Natural killer cell (primary cell): ENCODE measurements around the gene NR2F6. TPM values are rescaled to one million over a fixed set of nuclear protein-coding genes. Genes with fewer than 3 reads are reported as not detected.

Source experiments
- ATAC-seq, 3 donors: fragments of 150-1000 bp in 2 of 3; fragments of 200-7000 bp in 1 of 3; cut with Tn5 transposase; 1 replicate in 1 of 3; 2 replicates in 2 of 3; pipeline ENCODE4 v1.10.0; 2021; ENCODE audit warnings: mild to moderate bottlenecking in 2 of 3, moderate library complexity in 2 of 3
- DNase-seq, 2 donors: peaks; one replicate each; pipeline versions ENCODE4 v3.0.0 to v3.0.0-alpha.2; 2013 to 2021; ENCODE audit warnings: mixed read lengths in 1 of 2
- H3K27ac ChIP-seq: one replicate; pipeline ENCODE4 v1.5.1; 2013; ENCODE audit warnings: mild to moderate bottlenecking, low read length
- H3K27me3 ChIP-seq: one replicate; pipeline ENCODE4 v1.6.1; 2013; ENCODE audit warnings: low read length; ENCODE audit not compliant: control insufficient read depth, insufficient read depth
- H3K36me3 ChIP-seq: one replicate; pipeline ENCODE4 v1.6.1; 2013; ENCODE audit warnings: low read length; ENCODE audit not compliant: control insufficient read depth, insufficient read depth
- H3K4me1 ChIP-seq: one replicate; pipeline ENCODE4 v1.6.1; 2013; ENCODE audit warnings: low read length; ENCODE audit not compliant: control insufficient read depth, insufficient read depth
- H3K4me3 ChIP-seq: one replicate; pipeline ENCODE4 v1.5.1; 2013; ENCODE audit warnings: low read length
- H3K9me3 ChIP-seq: one replicate; pipeline ENCODE4 v1.6.1; 2013; ENCODE audit warnings: low read length; ENCODE audit not compliant: control insufficient read depth, insufficient read depth
- H3K27ac Mint-ChIP-seq, 2 donors: one replicate each; pipeline ENCODE4 v1.8.0; 2022; ENCODE audit warnings: mild to moderate bottlenecking in 2 of 2, mixed read lengths in 2 of 2, moderate library complexity in 1 of 2
- H3K27me3 Mint-ChIP-seq, 2 donors: one replicate each; pipeline ENCODE4 v1.8.0; 2022; ENCODE audit warnings: low read depth in 2 of 2, mixed read lengths in 2 of 2
- H3K36me3 Mint-ChIP-seq: one replicate; pipeline ENCODE4 v1.8.0; 2022; ENCODE audit warnings: mixed read lengths
- H3K4me1 Mint-ChIP-seq, 2 donors: one replicate each; pipeline ENCODE4 v1.8.0; 2022; ENCODE audit warnings: mixed read lengths in 2 of 2
- H3K4me3 Mint-ChIP-seq: one replicate; pipeline ENCODE4 v1.8.0; 2022; ENCODE audit warnings: mild to moderate bottlenecking, moderate library complexity, mixed read lengths
- H3K9me3 Mint-ChIP-seq, 2 donors: one replicate each; pipeline ENCODE4 v1.8.0; 2022; ENCODE audit warnings: mixed read lengths in 2 of 2
- CTCF ChIP-seq: fragments of 200-600 bp; IDR thresholded peaks from one replicate; pipeline ENCODE4 v1.8.0; 2022; ENCODE audit warnings: antibody characterized with exemption
- WGBS: methylation state at CpG from one replicate; pipeline ENCODE4 v1.1.7; 2013; ENCODE audit warnings: missing lambda C conversion rate; ENCODE audit not compliant: insufficient coverage; 5-methylcytosine and 5-hydroxymethylcytosine counted together
- intact Hi-C: fragments of 100-400 bp; cut with micrococcal nuclease; formaldehyde crosslinking; loops from one replicate; pipeline ENCODE4 v1.14.2; 2022
- total RNA-seq, 4 donors: library from RNA; stranded (reverse); fragments of 120-200 nt in 1 of 4; gene quantifications; one replicate each; pipeline versions ENCODE4 v1.2.3 to v1.2.4, GENCODE V29; 2013 to 2022

Gene NR2F6
- total RNA-seq, 3 donors from 2014 or later (not counting 1 experiment from before 2014, with no cell fraction given): 1.3 to 4.2 (median 1.8) TPM

GRCh38 chr19:17292301-17293074, 46.8 kb upstream of the NR2F6 start:
- Histone ChIP-seq H3K27ac (no peak overlapping the region), H3K9me3 (no peaks in the 10 kb centered on the region), H3K36me3 (no peaks in the 10 kb centered on the region), H3K4me3 (peak overlapping the region; percentile 48), H3K4me1 (peaks cover 11% of the 10 kb centered on the region), H3K27me3 (no peaks in the 10 kb centered on the region)
- Mint-ChIP-seq H3K27ac (peak overlapping the region in 1 of 2 donors; percentile 67), H3K27me3 (no peaks in the 10 kb centered on the region), H3K36me3 (no peaks in the 10 kb centered on the region), H3K4me1 (peaks cover 0 to 10% of the 10 kb centered on the region in 2 donors), H3K9me3 (no peaks in the 10 kb centered on the region), H3K4me3 (peak overlapping the region; percentile 86)
- WGBS: 5% methylated on average over 46 of the region's 46 CpGs
- peak; percentile 91 to 96 (median 93) for ATAC-seq
- DNase-seq: peak; percentile 78 to 90
- peak; percentile 65 for TF ChIP-seq CTCF
- intact Hi-C loops: loop anchor here (2.0 to 5.0 kb wide), 2 partner anchors 45 to 98 kb away; partner anchors contain the start of gene GTPBP3

GRCh38 chr19:17289489-17289888, 43.8 kb upstream of the NR2F6 start:
- DNase-seq: peak in 1 of 2 donors; percentile 60

GRCh38 chr19:17286752-17287151, 41.0 kb upstream of the NR2F6 start:
- Mint-ChIP-seq H3K4me1 (peaks cover 0 to 11% of the 10 kb centered on the region in 2 donors), H3K27me3 (peaks cover 0 to 19% of the 10 kb centered on the region in 2 donors), H3K27ac (no peak overlapping the region), H3K9me3 (no peaks in the 10 kb centered on the region), H3K4me3 (no peak overlapping the region), H3K36me3 (no peaks in the 10 kb centered on the region)
- Histone ChIP-seq H3K36me3 (no peaks in the 10 kb centered on the region), H3K27me3 (peaks cover 7% of the 10 kb centered on the region), H3K27ac (no peak overlapping the region), H3K9me3 (no peaks in the 10 kb centered on the region), H3K4me3 (no peak overlapping the region), H3K4me1 (peaks cover 16% of the 10 kb centered on the region)
- intact Hi-C loops: no loop called here
- ATAC-seq (no peak), DNase-seq (no peak)
- no peak for TF ChIP-seq CTCF
- 95% methylated on average over 9 of the region's 9 CpGs for WGBS

More at GRCh38 chr19:17289489-17289888, 43.8 kb upstream of the NR2F6 start:
- no peak for TF ChIP-seq CTCF
- intact Hi-C loops: no loop called here
- Mint-ChIP-seq H3K4me1 (peaks cover 0 to 10% of the 10 kb centered on the region in 2 donors), H3K27ac (no peak overlapping the region), H3K36me3 (no peaks in the 10 kb centered on the region), H3K4me3 (no peak overlapping the region), H3K9me3 (no peaks in the 10 kb centered on the region), H3K27me3 (peaks cover 0 to 5% of the 10 kb centered on the region in 2 donors)
- no peaks in the 10 kb centered on the region for H3K9me3 ChIP-seq
- no peaks in the 10 kb centered on the region for H3K27me3 ChIP-seq
- no peak for ATAC-seq
- H3K4me1 ChIP-seq: peaks cover 11% of the 10 kb centered on the region
- no peak overlapping the region for H3K27ac ChIP-seq
- no peaks in the 10 kb centered on the region for H3K36me3 ChIP-seq
- H3K4me3 ChIP-seq: no peak overlapping the region
- WGBS: 17% methylated on average over 22 of the region's 22 CpGs
